Measurements from ENCODE around the gene CDC25C.
"Not testable (repeated sequence)": the region's sequence is repeated elsewhere in the genome, so short reads cannot be mapped to it uniquely, and the experiment has no call there.

CDC25C gene

DNA sequence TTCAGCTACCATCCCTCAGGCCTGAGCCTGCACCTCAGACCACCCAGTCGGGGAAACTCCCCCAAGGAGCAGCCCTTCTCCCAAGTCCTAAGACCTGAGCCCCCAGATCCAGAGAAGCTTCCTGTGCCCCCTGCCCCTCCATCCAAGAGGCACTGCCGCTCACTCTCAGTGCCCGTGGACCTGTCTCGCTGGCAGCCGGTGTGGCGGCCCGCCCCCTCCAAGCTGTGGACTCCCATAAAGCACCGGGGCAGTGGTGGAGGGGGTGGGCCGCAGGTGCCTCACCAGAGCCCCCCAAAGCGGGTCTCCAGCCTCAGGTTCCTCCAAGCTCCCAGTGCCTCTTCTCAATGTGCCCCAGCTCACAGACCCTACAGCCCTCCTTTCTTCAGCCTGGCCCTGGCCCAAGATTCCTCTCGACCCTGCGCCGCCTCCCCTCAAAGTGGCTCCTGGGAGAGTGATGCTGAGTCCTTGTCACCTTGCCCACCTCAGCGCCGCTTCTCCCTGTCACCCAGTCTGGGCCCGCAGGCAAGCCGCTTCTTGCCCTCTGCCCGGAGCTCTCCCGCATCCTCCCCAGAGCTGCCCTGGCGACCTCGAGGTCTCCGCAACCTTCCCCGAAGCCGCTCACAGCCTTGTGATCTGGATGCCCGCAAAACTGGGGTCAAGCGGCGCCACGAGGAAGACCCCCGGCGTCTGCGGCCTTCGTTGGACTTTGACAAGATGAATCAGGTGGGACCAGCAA, 13.5 kb upstream of the CDC25C start:
- DNase-seq, result no peak

DNA sequence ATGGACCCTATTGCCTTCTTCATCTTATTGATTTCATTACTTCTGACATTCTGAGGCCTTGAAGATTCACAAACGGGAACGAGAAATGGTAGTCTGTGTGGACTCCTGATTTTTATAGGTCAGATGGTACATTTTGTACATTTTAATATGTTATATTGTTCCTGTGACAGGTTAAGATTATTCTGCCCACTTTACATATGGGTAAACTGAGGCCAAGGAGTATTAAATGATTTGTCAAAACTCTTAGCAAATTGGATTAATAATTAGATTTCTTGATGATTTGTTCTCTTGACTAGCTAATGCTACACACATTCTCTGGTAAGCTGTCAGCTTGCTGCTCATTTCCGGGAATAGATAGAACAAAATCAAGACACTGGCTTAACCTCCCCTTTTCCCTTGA, 8.4 kb upstream of the CDC25C start:
- DNase-seq, result no peak

GRCh38 chr5:138339464-138339863, 7.9 kb upstream of the CDC25C start:
- no peak for DNase-seq

GRCh38 chr5:138339091-138339456, 7.5 kb upstream of the CDC25C start:
- no peak for DNase-seq

DNA sequence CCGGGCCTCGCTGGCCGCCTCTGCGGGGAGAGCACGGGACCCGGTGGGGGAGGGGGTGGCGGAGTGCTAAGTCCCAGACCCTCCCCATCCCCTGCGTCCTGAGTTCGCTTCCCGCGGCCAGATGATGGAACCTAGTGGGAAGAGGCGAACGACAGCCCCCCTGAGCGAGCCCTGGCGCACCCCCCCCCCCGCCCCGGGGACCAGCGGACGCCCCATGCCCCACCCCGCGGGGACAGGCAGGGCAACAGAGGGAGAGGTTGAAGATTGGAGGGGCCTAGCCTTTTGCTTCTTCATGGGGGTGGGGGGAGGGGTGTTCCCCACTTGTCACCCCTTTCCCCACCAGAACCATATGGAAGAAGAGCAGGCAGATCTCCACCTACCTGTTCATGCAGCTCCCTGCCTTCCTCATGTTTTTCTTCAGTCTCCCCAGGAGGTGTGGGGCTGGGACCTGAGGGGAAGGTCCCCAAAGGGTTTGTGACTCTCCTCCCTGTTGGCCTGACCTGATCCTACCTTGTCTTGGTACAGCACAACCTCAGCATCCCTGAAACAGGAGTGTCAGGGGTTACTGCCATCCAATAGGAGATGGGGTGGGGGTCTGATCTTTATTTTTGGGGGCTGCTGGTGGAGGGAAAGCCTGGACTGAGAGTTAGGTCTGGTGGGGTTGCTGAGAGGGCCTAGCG, 6.9 kb upstream of the CDC25C start:
- no peak for DNase-seq

DNA sequence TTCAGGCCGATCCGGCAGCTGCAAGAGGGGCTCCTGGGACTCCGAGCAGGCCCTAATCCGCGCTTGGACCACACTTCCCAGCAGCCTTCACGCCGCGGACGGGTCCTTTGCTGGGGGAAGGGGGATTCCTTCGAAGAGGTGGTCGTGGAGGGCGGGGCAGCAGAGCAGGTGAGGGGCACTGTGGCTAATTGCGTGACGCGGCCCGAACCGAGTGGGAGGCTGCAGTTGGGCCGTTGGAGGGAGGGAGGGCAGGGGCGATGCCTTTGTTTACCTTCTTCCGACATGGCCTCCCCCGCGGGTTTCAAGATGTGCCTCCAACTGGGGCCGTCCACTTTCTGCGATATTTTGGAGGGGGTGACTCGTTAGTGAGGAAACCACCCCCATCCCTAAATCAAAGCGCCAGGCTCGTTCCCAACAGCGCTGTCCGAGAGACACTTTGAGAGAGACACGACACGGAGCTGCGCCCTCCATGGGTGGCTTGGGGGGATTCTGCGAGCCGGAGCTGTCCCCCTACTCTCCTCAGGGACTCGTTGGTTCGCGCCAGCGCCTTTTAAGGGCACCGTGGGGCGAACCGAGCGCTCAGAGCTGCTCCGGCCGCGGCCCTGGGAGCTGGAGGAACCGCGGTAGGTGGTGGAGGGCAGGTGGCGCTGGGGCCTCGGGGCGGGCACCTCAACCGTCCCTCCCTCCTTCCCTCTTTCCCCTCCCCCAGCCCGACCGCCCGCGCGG, 6.2 kb upstream of the CDC25C start, which contains the start of gene FAM53C:
Gene FAM53C, plus strand, starts transcription at position 582 of the 726 bp plus-strand sequence. CDS start 3,070 bp downstream, outside the sequence.
- DNase-seq, result peak; percentile 95

DNA sequence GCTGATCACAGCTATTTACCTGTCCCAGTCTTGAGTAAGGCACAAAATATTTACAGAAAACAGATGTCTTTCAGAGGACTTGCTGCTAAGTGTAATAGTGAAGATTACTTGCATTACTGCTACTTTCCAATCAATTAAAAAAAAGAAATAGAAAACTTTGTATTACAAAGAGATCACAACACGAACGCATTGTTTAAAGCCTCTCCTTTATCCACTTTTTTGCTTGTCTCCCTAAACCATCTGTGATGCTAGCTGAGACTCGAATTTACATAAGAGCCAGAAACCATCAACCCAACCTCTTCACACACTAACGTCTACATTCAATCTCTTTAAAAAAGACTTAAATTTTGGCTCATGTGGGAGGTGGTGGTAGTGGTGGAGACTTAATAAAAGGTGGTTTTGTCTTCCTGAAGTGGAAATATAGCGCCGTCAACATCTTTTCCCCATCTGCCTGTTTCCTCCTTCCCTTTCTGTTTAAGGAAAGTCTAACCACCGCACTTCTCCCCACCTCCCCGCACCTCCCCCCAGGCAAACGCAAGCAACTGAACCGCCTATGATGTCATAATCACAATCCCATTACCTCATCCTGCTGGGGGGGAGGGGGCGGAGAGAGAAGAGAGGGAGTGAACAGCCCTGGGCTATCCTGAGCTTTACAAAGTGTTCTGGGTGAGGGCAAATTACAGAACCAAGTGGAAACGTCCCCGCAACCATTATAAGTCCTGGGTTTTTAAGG, 5.5 kb upstream of the CDC25C start:
- DNase-seq, result peak; percentile 79

GRCh38 chr5:138334867-138335447, 3.4 kb upstream of the CDC25C start:
- no peak for DNase-seq

DNA sequence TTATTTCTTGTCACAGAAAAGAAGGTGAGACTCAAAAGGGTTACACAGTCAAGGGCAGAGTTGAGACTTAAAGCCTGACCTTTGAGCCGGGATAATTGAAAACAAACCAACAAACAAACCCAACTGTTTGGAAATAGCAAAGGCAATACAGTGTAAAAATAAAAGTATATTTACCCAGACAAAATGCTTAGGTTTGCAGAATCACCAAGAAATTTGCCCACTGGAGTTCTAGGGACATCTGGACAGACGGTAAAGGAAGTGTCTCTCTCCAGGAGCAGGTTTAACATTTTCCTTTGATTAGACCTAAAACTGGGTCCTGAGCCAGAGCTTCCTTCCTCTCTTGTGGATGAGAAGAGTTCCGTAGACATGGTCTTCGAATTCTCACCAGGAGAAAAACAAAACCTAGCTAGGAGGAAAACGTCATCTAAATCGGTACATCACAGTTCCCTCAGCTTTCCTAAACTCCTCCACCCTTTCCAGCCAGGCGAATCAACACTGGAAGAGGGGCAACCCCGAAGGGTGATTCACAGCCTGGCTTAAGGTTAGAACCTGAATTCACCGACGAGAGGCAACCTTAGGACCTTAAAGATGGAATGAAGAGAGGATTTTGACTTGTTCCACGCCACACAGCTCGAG, 673 bp downstream of the CDC25C start:
- no peak for DNase-seq

DNA sequence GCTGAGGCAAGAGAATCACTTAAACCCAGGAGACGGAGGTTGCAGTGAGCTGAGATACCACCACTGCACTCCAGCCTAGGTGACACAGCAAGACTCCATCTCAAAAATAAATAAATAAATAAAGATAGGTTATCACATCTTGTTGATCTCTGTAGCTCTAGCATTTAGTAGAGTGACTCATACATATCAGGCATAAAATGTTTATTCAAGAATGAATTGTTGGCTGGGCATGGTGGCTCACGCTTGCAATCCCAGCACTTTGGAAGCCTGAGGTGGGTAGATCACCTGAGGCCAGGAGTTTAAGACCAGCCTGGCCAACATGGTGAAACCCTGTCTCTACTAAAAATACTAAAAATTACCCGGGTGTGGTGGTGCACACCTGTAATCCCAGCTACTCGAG, 13.4 kb downstream of the CDC25C start:
- not testable (repeated sequence) for DNase-seq

DNA sequence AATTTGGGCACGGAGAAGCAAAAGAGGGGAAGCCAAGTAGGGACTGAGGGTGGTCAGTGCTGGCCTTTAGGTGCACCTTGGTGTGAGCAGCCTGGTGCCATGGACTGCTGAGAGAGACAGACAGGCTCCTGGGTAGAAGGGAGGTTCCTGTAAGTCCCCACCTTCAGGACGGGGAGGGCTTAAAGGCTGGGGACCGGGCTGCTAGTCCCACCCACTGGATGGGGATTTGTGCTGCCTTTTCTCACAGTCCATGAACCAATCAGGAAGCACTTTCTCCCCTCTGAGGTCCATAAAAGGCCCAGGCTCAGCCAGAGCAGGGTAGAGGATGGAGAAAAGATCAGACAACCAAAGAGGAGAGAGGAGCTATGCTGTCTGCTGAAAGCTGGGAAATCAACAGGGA, 15.2 kb downstream of the CDC25C start:
- no peak for DNase-seq

GRCh38 chr5:138315751-138316278, 15.8 kb downstream of the CDC25C start:
- no peak for DNase-seq

GRCh38 chr5:138305797-138306196, 25.8 kb downstream of the CDC25C start:
- peak; percentile 66 for DNase-seq

GRCh38 chr5:138303372-138303771, 28.2 kb downstream of the CDC25C start:
- DNase-seq, result no peak

DNA sequence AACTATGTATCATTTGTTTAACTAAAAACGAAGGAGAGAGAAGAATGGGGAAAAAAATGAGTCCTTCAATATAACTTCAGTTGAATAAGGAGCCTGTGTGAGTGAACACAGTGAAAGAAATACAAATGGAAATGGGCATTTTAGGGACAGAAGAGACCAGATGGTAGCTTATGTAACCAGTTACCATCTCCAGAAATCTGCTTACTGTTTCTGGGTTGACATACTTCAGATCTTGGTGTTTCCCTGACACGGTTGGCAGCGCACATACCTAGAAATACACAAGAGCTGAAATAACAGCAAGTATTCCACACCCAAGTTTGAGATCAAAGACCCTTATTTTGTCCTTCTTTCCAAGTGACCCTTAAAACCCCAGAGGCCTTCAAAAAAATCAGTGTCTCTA, 42.3 kb downstream of the CDC25C start:
- DNase-seq, result no peak

- DNase-seq, result no peak
Measured at GRCh38 chr5:138287246-138287645, 44.4 kb downstream of the CDC25C start.

- DNase-seq, result peak; percentile 21
Measured at GRCh38 chr5:138282920-138283742, 48.5 kb downstream of the CDC25C start.

GRCh38 chr5:138280915-138281314, 50.7 kb downstream of the CDC25C start:
- no peak for DNase-seq

- peak; percentile 88 for DNase-seq
Measured at GRCh38 chr5:138276402-138277054, 55.1 kb downstream of the CDC25C start.

GRCh38 chr5:138275895-138276294, 55.7 kb downstream of the CDC25C start:
- DNase-seq, result no peak
